Cardiac muscle cell (in vitro differentiated cells and primary cell): ENCODE results near the gene NKAIN4. TPM values are rescaled to one million over a fixed set of nuclear protein-coding genes. Genes with fewer than 3 reads are reported as not detected.

Source experiments
- DNase-seq, 2 donors: peaks; one replicate each; pipeline versions ENCODE4 v3.0.0 to v3.0.0-alpha.2; 2010 to 2017; ENCODE audit warnings: low read depth in 1 of 2, low spot score in 1 of 2
- H3K27ac ChIP-seq: fragments of 200-600 bp; sonication (generic); 2 replicates; pipeline ENCODE4 v1.5.1; 2016
- H3K27me3 ChIP-seq: fragments of 200-600 bp; sonication (generic); 2 replicates; pipeline ENCODE4 v1.6.0; 2016; ENCODE audit warnings: control low read depth
- H3K36me3 ChIP-seq: fragments of 200-600 bp; sonication (generic); 2 replicates; pipeline ENCODE4 v1.5.1; 2016; ENCODE audit warnings: control low read depth
- H3K4me1 ChIP-seq: fragments of 200-600 bp; sonication (generic); 2 replicates; pipeline ENCODE4 v1.8.1; 2017; ENCODE audit warnings: low read depth, mild to moderate bottlenecking, mixed run types
- H3K4me3 ChIP-seq: fragments of 200-600 bp; sonication (generic); 2 replicates; pipeline ENCODE4 v1.5.1; 2016; ENCODE audit warnings: mild to moderate bottlenecking
- H3K9me3 ChIP-seq: fragments of 200-600 bp; sonication (generic); 2 replicates; pipeline ENCODE4 v1.5.1; 2017; ENCODE audit warnings: low read depth, mild to moderate bottlenecking, control low read depth
- polyA plus RNA-seq: library from polyadenylated mRNA; unstranded; fragments of >200 nt; fragmentation: Nextera tagmentation; extraction: Ambion mirVana; gene quantifications from 2 replicates; pipeline ENCODE4 v1.2.1, GENCODE V29; 2016
- total RNA-seq: library from RNA; depleted of rRNA; stranded (reverse); fragments of >200 nt; gene quantifications from 2 replicates; pipeline ENCODE4 v1.2.3, GENCODE V29; 2016
- TF ChIP-seq, protein P1 (sequence below): IDR thresholded peaks from 2 replicates; pipeline ENCODE4 v1.5.1; 2012; ENCODE audit warnings: low read depth, mild to moderate bottlenecking, low read length

Gene NKAIN4
- total and polyA plus RNA-seq, 2 experiments from 2014 or later = not detected

DNA sequence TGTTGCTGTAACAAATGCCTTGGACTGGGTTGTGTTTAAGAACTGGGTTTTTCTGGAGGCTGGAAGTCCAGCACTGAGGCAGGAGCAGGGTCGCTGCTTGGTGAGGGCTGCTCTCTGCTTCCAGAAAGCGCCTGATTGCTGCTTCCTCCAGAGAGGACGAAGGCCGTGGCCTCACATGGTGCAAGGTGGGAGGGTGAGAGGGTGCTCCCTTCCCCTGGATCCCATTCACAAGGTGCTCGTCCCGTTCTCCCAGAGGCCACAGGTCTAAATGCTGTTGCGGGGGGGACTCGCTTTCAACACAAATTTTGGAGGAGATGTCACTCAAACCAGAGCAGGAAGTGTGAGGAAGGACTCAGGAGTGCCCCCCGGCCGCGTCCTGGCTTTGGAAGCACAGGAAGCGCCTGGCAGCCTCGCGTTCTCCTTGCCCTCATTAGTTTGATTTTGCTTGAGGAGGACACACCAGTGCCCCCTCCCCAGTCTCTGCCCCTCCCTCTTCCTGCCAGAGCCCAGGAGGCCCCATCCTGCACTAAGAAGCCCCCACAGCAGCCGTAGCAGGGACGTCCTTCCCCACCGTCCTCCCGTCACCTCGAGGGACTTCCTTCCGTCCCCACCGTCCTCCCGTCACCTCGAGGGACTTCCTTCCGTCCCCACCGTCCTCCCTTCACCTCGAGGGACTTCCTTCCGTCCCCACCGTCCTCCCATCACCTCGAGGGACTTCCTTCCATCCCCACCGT, 7.7 kb upstream of the NKAIN4 start:
- Histone ChIP-seq H3K9me3 (no peaks in the 10 kb centered on the region), H3K27ac (no peak overlapping the region), H3K4me1 (peaks cover 8% of the 10 kb centered on the region), H3K27me3 (peaks cover 4% of the 10 kb centered on the region), H3K36me3 (no peaks in the 10 kb centered on the region), H3K4me3 (no peak overlapping the region)
- TF ChIP-seq, protein P1, sequence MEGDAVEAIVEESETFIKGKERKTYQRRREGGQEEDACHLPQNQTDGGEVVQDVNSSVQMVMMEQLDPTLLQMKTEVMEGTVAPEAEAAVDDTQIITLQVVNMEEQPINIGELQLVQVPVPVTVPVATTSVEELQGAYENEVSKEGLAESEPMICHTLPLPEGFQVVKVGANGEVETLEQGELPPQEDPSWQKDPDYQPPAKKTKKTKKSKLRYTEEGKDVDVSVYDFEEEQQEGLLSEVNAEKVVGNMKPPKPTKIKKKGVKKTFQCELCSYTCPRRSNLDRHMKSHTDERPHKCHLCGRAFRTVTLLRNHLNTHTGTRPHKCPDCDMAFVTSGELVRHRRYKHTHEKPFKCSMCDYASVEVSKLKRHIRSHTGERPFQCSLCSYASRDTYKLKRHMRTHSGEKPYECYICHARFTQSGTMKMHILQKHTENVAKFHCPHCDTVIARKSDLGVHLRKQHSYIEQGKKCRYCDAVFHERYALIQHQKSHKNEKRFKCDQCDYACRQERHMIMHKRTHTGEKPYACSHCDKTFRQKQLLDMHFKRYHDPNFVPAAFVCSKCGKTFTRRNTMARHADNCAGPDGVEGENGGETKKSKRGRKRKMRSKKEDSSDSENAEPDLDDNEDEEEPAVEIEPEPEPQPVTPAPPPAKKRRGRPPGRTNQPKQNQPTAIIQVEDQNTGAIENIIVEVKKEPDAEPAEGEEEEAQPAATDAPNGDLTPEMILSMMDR = no peak
- DNase-seq = no peak

DNA sequence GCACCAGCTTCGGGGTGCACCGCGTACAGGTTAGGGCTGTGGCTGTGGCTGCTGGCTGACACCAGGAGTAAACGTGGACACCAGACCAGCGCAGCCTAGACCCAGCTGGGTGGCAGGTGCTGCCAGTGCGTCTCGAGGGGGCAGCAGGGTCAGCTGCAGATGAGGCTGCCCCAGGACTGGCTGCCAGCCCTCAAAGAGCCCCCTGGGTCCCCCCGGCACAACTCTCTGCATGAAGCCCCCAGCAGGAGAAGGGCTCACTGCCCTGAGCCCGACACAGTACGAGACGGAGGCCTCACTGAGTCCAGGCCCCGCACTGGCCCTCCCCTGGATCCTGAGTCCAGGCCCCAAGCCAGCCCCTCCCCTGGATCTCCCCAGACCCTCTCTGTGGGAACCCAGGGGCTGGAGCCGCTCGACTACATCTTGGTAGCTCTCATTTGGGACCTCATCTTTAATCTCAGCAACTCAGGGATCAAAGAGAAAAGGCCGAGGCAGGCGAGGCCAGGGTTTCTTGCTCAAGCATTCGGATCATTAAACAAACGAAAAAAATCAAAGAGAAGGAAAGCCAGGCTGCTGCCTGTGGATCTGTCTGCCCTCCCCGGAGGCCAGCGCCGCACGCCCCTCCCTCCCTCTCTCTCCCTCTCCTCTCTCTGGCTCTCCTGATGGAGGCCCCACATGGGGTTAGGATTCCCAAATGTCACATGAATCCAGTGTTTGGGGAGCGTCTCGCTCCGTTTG, 7.0 kb upstream of the NKAIN4 start:
- H3K4me3 ChIP-seq = no peak overlapping the region
- TF ChIP-seq, protein P1 = no peak
- no peaks in the 10 kb centered on the region for H3K36me3 ChIP-seq
- peaks cover 12% of the 10 kb centered on the region for H3K27me3 ChIP-seq
- peak in 1 of 2 donors; percentile 7 for DNase-seq
- peaks cover 8% of the 10 kb centered on the region for H3K4me1 ChIP-seq
- H3K27ac ChIP-seq = no peak overlapping the region
- no peaks in the 10 kb centered on the region for H3K9me3 ChIP-seq

DNA sequence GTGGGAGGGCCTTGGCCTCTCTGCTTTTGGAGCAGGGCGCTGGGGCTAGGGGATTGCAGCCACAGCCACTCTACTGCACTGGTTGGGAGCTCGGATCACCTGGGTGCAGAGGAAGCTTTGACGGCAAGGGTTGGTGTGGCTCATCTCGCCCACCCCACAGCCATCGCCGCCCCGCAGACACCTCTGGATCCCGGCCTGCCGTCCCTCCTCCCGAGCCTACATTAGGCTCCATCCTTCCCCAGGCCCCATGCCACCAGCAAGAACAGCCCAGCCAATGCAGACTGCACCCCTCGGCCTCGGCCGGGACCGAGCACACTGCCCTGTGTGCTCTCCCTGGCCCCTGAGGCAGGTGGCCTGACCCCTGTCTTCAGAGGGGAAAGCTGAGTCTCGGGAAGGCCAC, 6.3 kb upstream of the NKAIN4 start:
- DNase-seq = no peak
- H3K4me3 ChIP-seq = no peak overlapping the region
- TF ChIP-seq, protein P1 = no peak
- H3K36me3 ChIP-seq = no peaks in the 10 kb centered on the region
- no peak overlapping the region for H3K27ac ChIP-seq
- H3K27me3 ChIP-seq = peaks cover 19% of the 10 kb centered on the region
- peaks cover 8% of the 10 kb centered on the region for H3K4me1 ChIP-seq
- no peaks in the 10 kb centered on the region for H3K9me3 ChIP-seq

DNA sequence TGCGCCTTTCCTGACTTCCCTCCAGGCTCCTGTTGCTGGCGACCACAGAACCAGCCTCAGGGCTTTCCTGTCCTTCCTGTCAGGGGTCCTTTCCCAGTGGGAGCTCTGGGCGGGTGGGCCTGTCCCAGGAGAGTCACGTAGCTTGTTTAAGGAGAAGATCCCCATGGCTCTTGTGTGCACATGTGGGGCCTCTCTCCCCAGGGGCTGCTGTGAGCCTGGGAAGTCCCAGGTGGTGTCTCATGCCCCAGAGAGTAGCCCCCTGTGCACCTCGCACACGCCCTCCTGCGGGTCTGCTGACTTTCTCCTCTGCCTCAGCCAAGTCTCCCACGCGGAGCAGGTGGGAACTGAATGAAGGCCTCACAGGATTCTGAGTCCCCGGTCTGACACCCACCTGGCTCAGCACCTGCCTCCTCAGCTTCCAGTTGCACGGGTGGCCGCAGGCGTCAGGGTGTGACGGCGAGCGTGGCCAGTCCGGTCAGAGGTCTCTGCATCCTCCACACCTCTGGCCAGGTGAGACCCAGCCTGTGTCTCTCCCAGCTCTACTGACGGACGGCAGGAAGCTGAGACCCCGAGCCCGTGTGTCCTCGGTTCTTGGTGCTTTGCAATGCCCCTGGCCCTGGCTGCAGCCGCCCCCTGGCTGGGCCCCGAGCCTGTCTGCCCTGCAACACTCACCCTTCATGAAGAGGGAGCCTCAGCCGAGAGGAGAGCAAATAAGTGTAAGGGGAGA, 5.6 kb upstream of the NKAIN4 start:
- H3K9me3 ChIP-seq = no peaks in the 10 kb centered on the region
- TF ChIP-seq, protein P1 = no peak
- no peak overlapping the region for H3K27ac ChIP-seq
- peaks cover 25% of the 10 kb centered on the region for H3K27me3 ChIP-seq
- no peak overlapping the region for H3K4me3 ChIP-seq
- no peaks in the 10 kb centered on the region for H3K36me3 ChIP-seq
- DNase-seq = no peak
- peaks cover 8% of the 10 kb centered on the region for H3K4me1 ChIP-seq

DNA sequence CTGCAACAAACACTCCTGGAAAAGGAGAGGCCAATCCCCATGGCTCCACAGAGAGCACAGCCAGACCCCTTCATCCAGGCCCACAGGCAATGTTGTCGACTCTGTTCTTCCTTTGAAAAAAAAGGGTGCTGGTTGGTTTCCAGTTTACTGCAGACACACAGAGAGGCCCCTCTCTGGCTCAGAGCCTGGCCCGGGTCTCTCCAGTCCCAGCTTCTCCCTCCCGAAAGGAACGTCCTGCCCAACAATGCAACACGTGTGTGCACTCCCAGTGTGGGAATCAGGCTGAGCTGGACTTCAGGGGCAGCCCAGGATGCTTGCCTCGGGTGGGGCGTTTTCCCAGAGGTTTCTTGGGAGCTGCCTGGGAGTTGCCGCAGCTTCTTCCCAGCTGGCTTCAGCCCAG, 4.5 kb upstream of the NKAIN4 start:
- TF ChIP-seq, protein P1 = no peak
- no peaks in the 10 kb centered on the region for H3K36me3 ChIP-seq
- peaks cover 8% of the 10 kb centered on the region for H3K4me1 ChIP-seq
- peak in 1 of 2 donors; percentile 32 for DNase-seq
- no peak overlapping the region for H3K4me3 ChIP-seq
- H3K27me3 ChIP-seq = peaks cover 36% of the 10 kb centered on the region
- no peaks in the 10 kb centered on the region for H3K9me3 ChIP-seq
- no peak overlapping the region for H3K27ac ChIP-seq
